Chondrocyte (in vitro differentiated cells): ENCODE measurements around the gene DAB2IP. TPM values are rescaled to one million over a fixed set of nuclear protein-coding genes. Genes with fewer than 3 reads are reported as not detected.
A peak's percentile ranks its signal among the peaks of the same experiment; 100 is the strongest.

Experiments used
- DNase-seq: peaks from one replicate; pipeline ENCODE4 v3.0.0; 2021; ENCODE audit warnings: mixed read lengths, low spot score
- H3K27ac Mint-ChIP-seq: one replicate; pipeline ENCODE4 v1.8.0; 2021; ENCODE audit warnings: mild to moderate bottlenecking, moderate library complexity, mixed read lengths; ENCODE audit not compliant: unreplicated experiment
- H3K27me3 Mint-ChIP-seq: 2 replicates; pipeline ENCODE4 v1.8.0; 2021; ENCODE audit warnings: low read depth, mixed read lengths
- H3K36me3 Mint-ChIP-seq: 2 replicates; pipeline ENCODE4 v1.8.0; 2021; ENCODE audit warnings: low read depth, mixed read lengths
- H3K4me1 Mint-ChIP-seq: 2 replicates; pipeline ENCODE4 v1.8.0; 2021; ENCODE audit warnings: low read depth, mild to moderate bottlenecking, mixed read lengths
- H3K4me3 Mint-ChIP-seq: one replicate; pipeline ENCODE4 v1.8.0; 2021; ENCODE audit warnings: mild to moderate bottlenecking, moderate library complexity, mixed read lengths; ENCODE audit not compliant: unreplicated experiment
- H3K9me3 Mint-ChIP-seq: 2 replicates; pipeline ENCODE4 v1.8.0; 2021; ENCODE audit warnings: low read depth, mixed read lengths
- CTCF ChIP-seq: fragments of 200-600 bp; sonication (generic); IDR thresholded peaks from 2 replicates; pipeline ENCODE4 v1.5.0; 2021; ENCODE audit warnings: antibody characterized with exemption, mild to moderate bottlenecking, moderate library complexity
- total RNA-seq: library from RNA; stranded (reverse); gene quantifications from 3 replicates; pipeline ENCODE4 v1.2.1, GENCODE V29; 2021

The DAB2IP gene
- total RNA-seq, 1 donor from 2014 or later, result 58.5 TPM

- Mint-ChIP-seq H3K27ac (peak overlapping the region; percentile 81), H3K9me3 (no peaks in the 10 kb centered on the region), H3K4me1 (peaks cover 22% of the 10 kb centered on the region), H3K4me3 (no peak overlapping the region), H3K36me3 (no peaks in the 10 kb centered on the region), H3K27me3 (no peaks in the 10 kb centered on the region)
- no peak for DNase-seq
- TF ChIP-seq CTCF, result no peak
Measured at GRCh38 chr9:121693388-121693670, 41.9 kb downstream of the DAB2IP start.

- DNase-seq, result no peak
- Mint-ChIP-seq H3K9me3 (no peaks in the 10 kb centered on the region), H3K36me3 (no peaks in the 10 kb centered on the region), H3K4me1 (peaks cover 22% of the 10 kb centered on the region), H3K27me3 (no peaks in the 10 kb centered on the region), H3K4me3 (no peak overlapping the region), H3K27ac (no peak overlapping the region)
- TF ChIP-seq CTCF, result no peak
Measured at GRCh38 chr9:121694001-121694400, 42.6 kb downstream of the DAB2IP start.

GRCh38 chr9:121694600-121694999, 43.2 kb downstream of the DAB2IP start:
- H3K4me1 Mint-ChIP-seq, result peaks cover 22% of the 10 kb centered on the region
- H3K27me3 Mint-ChIP-seq, result no peaks in the 10 kb centered on the region
- no peaks in the 10 kb centered on the region for H3K9me3 Mint-ChIP-seq
- H3K27ac Mint-ChIP-seq, result no peak overlapping the region
- no peak for DNase-seq
- H3K4me3 Mint-ChIP-seq, result no peak overlapping the region
- TF ChIP-seq CTCF, result no peak
- H3K36me3 Mint-ChIP-seq, result no peaks in the 10 kb centered on the region

GRCh38 chr9:121696930-121697329, 45.5 kb downstream of the DAB2IP start:
- Mint-ChIP-seq H3K9me3 (no peaks in the 10 kb centered on the region), H3K4me3 (no peak overlapping the region), H3K27me3 (no peaks in the 10 kb centered on the region), H3K36me3 (no peaks in the 10 kb centered on the region), H3K4me1 (peaks cover 34% of the 10 kb centered on the region), H3K27ac (no peak overlapping the region)
- TF ChIP-seq CTCF, result no peak
- no peak for DNase-seq

GRCh38 chr9:121698627-121699570, 47.5 kb downstream of the DAB2IP start:
- Mint-ChIP-seq H3K27me3 (no peaks in the 10 kb centered on the region), H3K4me3 (peak overlapping the region; percentile 72), H3K27ac (no peak overlapping the region), H3K36me3 (no peaks in the 10 kb centered on the region), H3K9me3 (no peaks in the 10 kb centered on the region), H3K4me1 (peaks cover 21% of the 10 kb centered on the region)
- TF ChIP-seq CTCF, result no peak
- no peak for DNase-seq
